Measurements from ENCODE around the gene BRPF3.

The BRPF3 gene

GRCh38 chr6:36202101-36202500 is 5.6 kb downstream of the BRPF3 start:
- Histone ChIP-seq H3K36me3 (ENCODE audit: control insufficient read depth in 2 of 2, insufficient read depth in 1 of 2, low read length in 2 of 2) (peaks cover 17 to 86% of the 10 kb centered on the region in 2 experiments; a peak in 2 of 3 replicates), H3K27ac (ENCODE audit: extremely low read depth, low read depth, low read length) (no peak overlapping the region), H3K9me3 (ENCODE audit: control insufficient read depth, insufficient read depth, low read depth, low read length) (no peaks in the 10 kb centered on the region), H3K4me1 (ENCODE audit: control insufficient read depth, insufficient read depth, low read length) (no peaks in the 10 kb centered on the region), H3K4me3 (ENCODE audit: low read depth, low read length) (no peak overlapping the region)
- TF ChIP-seq ZBTB49 (tag by site-specific recombination; IDR thresholded peaks at IDR 0.05; ENCODE audit: low read depth) (no peak), ZNF223 (tag by site-specific recombination; IDR thresholded peaks at IDR 0.05) (no peak), ZNF549 (tag by site-specific recombination; IDR thresholded peaks at IDR 0.05) (no peak), ZNF16 (tag by site-specific recombination; IDR thresholded peaks at IDR 0.05; ENCODE audit: low read depth) (no peak), ZSCAN30 (tag by site-specific recombination; IDR thresholded peaks at IDR 0.05) (no peak), SP2 (tag by site-specific recombination; IDR thresholded peaks at IDR 0.05) (no peak), ZFP37 (tag by site-specific recombination; IDR thresholded peaks at IDR 0.05) (no peak), ZNF311 (tag by site-specific recombination; IDR thresholded peaks at IDR 0.05; ENCODE audit: borderline replicate concordance) (no peak)
- POLR2A ChIA-PET, result interaction anchor here (0.5 to 0.6 kb wide), 2 partner anchors 29 to 78 kb away, joined by 3 to 5 read pairs; no protein-coding TSS in a partner anchor
- CTCF ChIA-PET, result no interaction called here

GRCh38 chr6:36204068-36204753 is 7.7 kb downstream of the BRPF3 start:
- no peak overlapping the region for H3K27ac ChIP-seq (ENCODE audit: extremely low read depth, low read depth, low read length)
- TF ChIP-seq ZNF670 (tag by site-specific recombination; IDR thresholded peaks at IDR 0.05; ENCODE audit: low read depth) (no peak), ZNF148 (tag by site-specific recombination; IDR thresholded peaks at IDR 0.05; ENCODE audit: borderline replicate concordance) (no peak), CTCF (tag by site-specific recombination; IDR thresholded peaks at IDR 0.05) (no peak), ZNF600 (tag by site-specific recombination; IDR thresholded peaks at IDR 0.05) (no peak), SP2 (tag by site-specific recombination; IDR thresholded peaks at IDR 0.05) (no peak), ZNF169 (tag by site-specific recombination; IDR thresholded peaks at IDR 0.05) (no peak), ZNF404 (tag by site-specific recombination; IDR thresholded peaks at IDR 0.05) (no peak), SP7 (tag by site-specific recombination; IDR thresholded peaks at IDR 0.05) (no peak), ZSCAN5A (tag by site-specific recombination; IDR thresholded peaks at IDR 0.05) (no peak), ZNF473 (tag by site-specific recombination; IDR thresholded peaks at IDR 0.05) (no peak), ZNF76 (tag by site-specific recombination; IDR thresholded peaks at IDR 0.05; ENCODE audit: borderline replicate concordance, low read depth) (no peak), ZNF623 (tag by site-specific recombination; IDR thresholded peaks at IDR 0.05) (no peak), ZNF221 (tag by site-specific recombination; IDR thresholded peaks at IDR 0.05; ENCODE audit: borderline replicate concordance) (no peak), ZBTB17 (tag by site-specific recombination; IDR thresholded peaks at IDR 0.05) (no peak), YY1 (tag by site-specific recombination; IDR thresholded peaks at IDR 0.05) (no peak), ZIC2 (tag by site-specific recombination; IDR thresholded peaks at IDR 0.05) (no peak), SCRT2 (tag by site-specific recombination; IDR thresholded peaks at IDR 0.05) (no peak), ZNF416 (tag by site-specific recombination; IDR thresholded peaks at IDR 0.05) (no peak), BCL6B (tag by site-specific recombination; IDR thresholded peaks at IDR 0.05) (no peak), ZNF24 (tag by site-specific recombination; IDR thresholded peaks at IDR 0.05) (no peak)
- H3K9me3 ChIP-seq (ENCODE audit: control insufficient read depth, insufficient read depth, low read depth, low read length), result no peaks in the 10 kb centered on the region
- peaks cover 30 to 100% of the 10 kb centered on the region in 2 experiments for H3K36me3 ChIP-seq (ENCODE audit: control insufficient read depth in 2 of 2, insufficient read depth in 1 of 2, low read length in 2 of 2)
- H3K4me3 ChIP-seq (ENCODE audit: low read depth, low read length), result no peak overlapping the region
- ChIA-PET CTCF (interaction anchor here (1.2 kb wide), 2 partner anchors 9 to 98 kb away, joined by 3 read pairs; no protein-coding TSS in a partner anchor), POLR2A (no interaction called here)
- H3K4me1 ChIP-seq (ENCODE audit: control insufficient read depth, insufficient read depth, low read length), result no peaks in the 10 kb centered on the region

All from HEK293 (cell line).